Fibroblast of mammary gland (primary cell): Measurements from ENCODE around the gene PRSS36.

Experiments used
- DNase-seq: peaks from one replicate; pipeline ENCODE4 v3.0.0-alpha.2; 2010; ENCODE audit warnings: low read depth
- H3K4me3 ChIP-seq: 2 replicates; pipeline ENCODE4 v1.5.1; 2011; ENCODE audit warnings: low read depth, mild to moderate bottlenecking, low read length, moderate library complexity; ENCODE audit not compliant: control insufficient read depth
- CTCF ChIP-seq: conservative IDR thresholded peaks from 2 replicates; pipeline ENCODE4 v1.5.1; 2011; ENCODE audit warnings: low read depth, low read length, inconsistent platforms; ENCODE audit not compliant: control insufficient read depth, insufficient read depth

PRSS36 gene

GRCh38 chr16:31133046-31133501 is 16.8 kb downstream of the PRSS36 start:
- no peak for TF ChIP-seq CTCF
- DNase-seq, result no peak
- no peak overlapping the region for H3K4me3 ChIP-seq

GRCh38 chr16:31132303-31132979 is 17.4 kb downstream of the PRSS36 start:
- DNase-seq, result no peak
- TF ChIP-seq CTCF, result no peak
- no peak overlapping the region for H3K4me3 ChIP-seq

GRCh38 chr16:31131841-31132271 is 18.0 kb downstream of the PRSS36 start:
- no peak for DNase-seq
- no peak for TF ChIP-seq CTCF
- H3K4me3 ChIP-seq, result no peak overlapping the region

GRCh38 chr16:31131416-31131815 is 18.4 kb downstream of the PRSS36 start:
- no peak overlapping the region for H3K4me3 ChIP-seq
- DNase-seq, result no peak
- no peak for TF ChIP-seq CTCF

- DNase-seq, result no peak
- no peak for TF ChIP-seq CTCF
- H3K4me3 ChIP-seq, result no peak overlapping the region
These were observed 19.0 kb downstream of the PRSS36 start for GRCh38 chr16:31130899-31131298.

GRCh38 chr16:31130336-31130891 is 19.5 kb downstream of the PRSS36 start:
- DNase-seq, result no peak

More at GRCh38 chr16:31130336-31130891, 19.5 kb downstream of the PRSS36 start:
- no peak for TF ChIP-seq CTCF
- H3K4me3 ChIP-seq, result no peak overlapping the region
